C4-2B (cell line): Measurements from ENCODE around the gene VCL.

Experiments
- ZFX ChIP-seq: fragments of 450-650 bp; IDR thresholded peaks from 2 replicates; pipeline ENCODE4 v1.6.1; 2017
- TF ChIP-seq, protein P1 (sequence below): fragments of 450-650 bp; conservative IDR thresholded peaks from 2 replicates; pipeline ENCODE4 v1.5.1; 2017; ENCODE audit warnings: mild to moderate bottlenecking

DNA sequence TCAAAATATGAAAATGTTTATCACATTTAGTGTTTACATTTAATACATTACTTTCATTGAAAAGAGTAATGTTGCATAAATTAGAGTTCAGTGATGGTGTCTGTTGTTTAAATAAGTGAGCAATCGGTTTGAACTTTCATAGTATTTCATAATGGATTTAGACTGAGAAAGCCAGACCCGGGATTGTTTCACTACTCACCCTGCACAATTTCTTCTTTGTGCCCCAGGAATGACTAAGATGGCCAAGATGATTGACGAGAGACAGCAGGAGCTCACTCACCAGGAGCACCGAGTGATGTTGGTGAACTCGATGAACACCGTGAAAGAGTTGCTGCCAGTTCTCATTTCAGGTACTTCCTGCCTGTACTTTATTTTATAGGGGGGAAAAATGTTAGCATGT is 74.6 kb downstream of the VCL start:
- TF ChIP-seq, protein P1, sequence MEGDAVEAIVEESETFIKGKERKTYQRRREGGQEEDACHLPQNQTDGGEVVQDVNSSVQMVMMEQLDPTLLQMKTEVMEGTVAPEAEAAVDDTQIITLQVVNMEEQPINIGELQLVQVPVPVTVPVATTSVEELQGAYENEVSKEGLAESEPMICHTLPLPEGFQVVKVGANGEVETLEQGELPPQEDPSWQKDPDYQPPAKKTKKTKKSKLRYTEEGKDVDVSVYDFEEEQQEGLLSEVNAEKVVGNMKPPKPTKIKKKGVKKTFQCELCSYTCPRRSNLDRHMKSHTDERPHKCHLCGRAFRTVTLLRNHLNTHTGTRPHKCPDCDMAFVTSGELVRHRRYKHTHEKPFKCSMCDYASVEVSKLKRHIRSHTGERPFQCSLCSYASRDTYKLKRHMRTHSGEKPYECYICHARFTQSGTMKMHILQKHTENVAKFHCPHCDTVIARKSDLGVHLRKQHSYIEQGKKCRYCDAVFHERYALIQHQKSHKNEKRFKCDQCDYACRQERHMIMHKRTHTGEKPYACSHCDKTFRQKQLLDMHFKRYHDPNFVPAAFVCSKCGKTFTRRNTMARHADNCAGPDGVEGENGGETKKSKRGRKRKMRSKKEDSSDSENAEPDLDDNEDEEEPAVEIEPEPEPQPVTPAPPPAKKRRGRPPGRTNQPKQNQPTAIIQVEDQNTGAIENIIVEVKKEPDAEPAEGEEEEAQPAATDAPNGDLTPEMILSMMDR, result no peak
- TF ChIP-seq ZFX, result no peak
